IgD-negative memory B cell (primary cell): ENCODE results near the gene SLC25A34. TPM values are rescaled to one million over a fixed set of nuclear protein-coding genes. Genes with fewer than 3 reads are reported as not detected.

ENCODE experiments used
- H3K27ac Mint-ChIP-seq, 3 donors: one replicate each; pipeline ENCODE4 v1.8.0; 2020 to 2022; ENCODE audit warnings: mild to moderate bottlenecking in 3 of 3, mixed read lengths in 3 of 3, moderate library complexity in 1 of 3
- H3K27me3 Mint-ChIP-seq: one replicate; pipeline ENCODE4 v1.8.0; 2021; ENCODE audit warnings: mixed read lengths
- H3K36me3 Mint-ChIP-seq: one replicate; pipeline ENCODE4 v1.8.0; 2020; ENCODE audit warnings: mild to moderate bottlenecking, mixed read lengths
- H3K4me1 Mint-ChIP-seq, 3 donors: one replicate each; pipeline ENCODE4 v1.8.0; 2020 to 2022; ENCODE audit warnings: mixed read lengths in 3 of 3, mild to moderate bottlenecking in 1 of 3
- H3K4me3 Mint-ChIP-seq, 4 donors: one replicate each; pipeline ENCODE4 v1.8.0; 2020 to 2022; ENCODE audit warnings: mild to moderate bottlenecking in 4 of 4, mixed read lengths in 4 of 4, moderate library complexity in 3 of 4
- H3K9me3 Mint-ChIP-seq, 3 donors: one replicate each; pipeline ENCODE4 v1.8.0; 2020 to 2021; ENCODE audit warnings: mixed read lengths in 3 of 3, mild to moderate bottlenecking in 1 of 3
- polyA plus RNA-seq: library from polyadenylated mRNA; unstranded; fragments of 300-500 nt; fragmentation: Illumina TruSeq; gene quantifications from one replicate; pipeline ENCODE4 v1.2.3, GENCODE V29; 2021

SLC25A34 gene
- polyA plus RNA-seq, 1 donor from 2014 or later = not detected

DNA sequence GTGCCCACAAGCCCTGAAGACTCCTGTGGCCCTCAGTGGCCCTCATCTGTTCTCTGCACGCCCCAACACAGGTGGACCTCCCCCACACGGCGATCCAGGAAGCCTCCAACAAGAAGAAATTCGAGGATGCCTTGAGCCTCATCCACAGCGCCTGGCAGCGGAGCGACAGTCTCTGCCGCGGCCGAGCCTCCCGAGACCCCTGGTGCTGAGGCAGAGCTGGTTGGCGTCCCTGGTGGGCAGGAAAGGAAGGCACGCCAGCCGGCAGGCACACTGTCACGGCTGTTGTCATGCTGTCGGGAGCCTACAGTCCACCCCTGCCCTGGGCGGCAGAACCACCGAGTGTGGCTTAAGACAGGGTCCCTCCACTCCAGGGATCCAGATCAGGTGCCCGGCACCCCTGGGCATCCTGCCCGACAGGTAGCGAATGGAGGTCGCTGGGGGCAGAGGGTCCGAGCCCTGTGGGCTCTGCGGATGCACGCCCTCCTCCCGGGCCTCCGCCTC, 2.3 kb upstream of the SLC25A34 start:
- no peak overlapping the region for H3K27ac Mint-ChIP-seq
- H3K9me3 Mint-ChIP-seq = no peaks in the 10 kb centered on the region
- no peaks in the 10 kb centered on the region for H3K27me3 Mint-ChIP-seq
- H3K36me3 Mint-ChIP-seq = no peaks in the 10 kb centered on the region
- H3K4me1 Mint-ChIP-seq = no peaks in the 10 kb centered on the region
- H3K4me3 Mint-ChIP-seq = no peak overlapping the region

- H3K27me3 Mint-ChIP-seq = no peaks in the 10 kb centered on the region
- no peaks in the 10 kb centered on the region for H3K36me3 Mint-ChIP-seq
- H3K4me3 Mint-ChIP-seq = no peak overlapping the region
- H3K4me1 Mint-ChIP-seq = no peaks in the 10 kb centered on the region
- H3K9me3 Mint-ChIP-seq = no peaks in the 10 kb centered on the region
- no peak overlapping the region for H3K27ac Mint-ChIP-seq
Observed at GRCh38 chr1:15734296-15734695, 1.8 kb upstream of the SLC25A34 start.

- H3K27ac Mint-ChIP-seq = no peak overlapping the region
Observed at GRCh38 chr1:15734901-15735300, 1.2 kb upstream of the SLC25A34 start.

DNA sequence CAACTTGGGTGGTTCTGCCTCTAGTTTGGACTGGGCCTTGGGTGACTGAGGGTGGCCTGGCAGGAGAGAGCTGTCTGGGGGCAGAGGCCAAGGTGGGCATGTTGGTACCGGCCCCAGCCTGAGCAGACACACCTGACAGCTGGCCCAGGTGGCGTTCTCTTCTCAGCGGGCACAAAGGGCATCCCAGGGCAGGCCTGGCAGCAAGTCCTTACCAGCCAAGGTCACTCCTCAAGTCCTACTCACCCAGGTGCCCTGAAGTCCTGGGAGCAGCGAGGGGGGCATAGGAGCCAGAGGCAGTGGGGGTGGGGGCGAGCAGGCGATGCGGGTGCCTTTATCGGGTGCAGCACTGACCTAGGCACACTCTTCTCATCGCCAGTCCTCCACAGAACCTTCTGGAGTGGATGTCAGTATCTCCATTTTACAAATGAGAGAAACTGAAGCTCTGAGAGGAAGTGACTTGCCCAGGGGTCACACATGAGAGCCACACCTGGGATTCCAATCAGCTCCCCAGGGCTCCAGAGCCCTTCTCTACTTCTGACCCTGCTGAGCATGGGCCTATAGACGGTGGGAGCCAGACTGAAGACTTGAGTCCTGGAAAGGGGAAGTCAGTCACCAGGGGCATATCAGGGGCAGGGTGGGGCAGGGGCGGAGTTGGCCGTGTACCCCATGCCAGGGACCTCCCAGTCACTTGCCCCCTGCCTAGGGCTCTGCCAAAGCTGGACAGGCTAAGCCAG, 587 bp upstream of the SLC25A34 start:
- Mint-ChIP-seq H3K27ac (peak overlapping the region in 1 of 3 donors; percentile 18), H3K4me1 (no peaks in the 10 kb centered on the region), H3K4me3 (no peak overlapping the region), H3K27me3 (no peaks in the 10 kb centered on the region), H3K9me3 (no peaks in the 10 kb centered on the region), H3K36me3 (no peaks in the 10 kb centered on the region)

More at GRCh38 chr1:15734901-15735300, 1.2 kb upstream of the SLC25A34 start:
- Mint-ChIP-seq H3K4me1 (no peaks in the 10 kb centered on the region), H3K4me3 (peak overlapping the region in 1 of 4 donors; percentile 28), H3K27me3 (no peaks in the 10 kb centered on the region), H3K9me3 (no peaks in the 10 kb centered on the region), H3K36me3 (no peaks in the 10 kb centered on the region)

DNA sequence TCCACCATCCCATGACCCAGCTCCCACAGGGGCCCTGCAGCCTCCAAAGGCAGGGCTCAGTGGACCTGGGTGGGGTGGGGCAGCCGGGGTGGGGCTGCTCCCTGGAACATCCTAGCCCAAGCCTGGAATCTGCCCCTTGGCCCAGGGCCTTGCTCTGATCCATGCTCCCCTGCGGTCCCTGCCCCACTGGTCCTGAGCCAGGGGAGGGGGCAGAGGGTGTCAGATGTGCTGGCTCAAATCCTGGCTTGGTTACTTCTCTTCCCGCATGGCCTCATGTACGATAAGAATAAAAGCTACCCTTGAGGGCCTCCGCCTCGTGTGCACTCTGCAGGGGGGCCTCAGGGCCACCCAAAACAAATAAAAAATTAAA, 819 bp downstream of the SLC25A34 start:
- no peaks in the 10 kb centered on the region for H3K9me3 Mint-ChIP-seq
- H3K4me3 Mint-ChIP-seq = no peak overlapping the region
- no peak overlapping the region for H3K27ac Mint-ChIP-seq
- H3K27me3 Mint-ChIP-seq = no peaks in the 10 kb centered on the region
- no peaks in the 10 kb centered on the region for H3K36me3 Mint-ChIP-seq
- H3K4me1 Mint-ChIP-seq = peaks cover 0 to 5% (median 3%) of the 10 kb centered on the region in 3 donors

DNA sequence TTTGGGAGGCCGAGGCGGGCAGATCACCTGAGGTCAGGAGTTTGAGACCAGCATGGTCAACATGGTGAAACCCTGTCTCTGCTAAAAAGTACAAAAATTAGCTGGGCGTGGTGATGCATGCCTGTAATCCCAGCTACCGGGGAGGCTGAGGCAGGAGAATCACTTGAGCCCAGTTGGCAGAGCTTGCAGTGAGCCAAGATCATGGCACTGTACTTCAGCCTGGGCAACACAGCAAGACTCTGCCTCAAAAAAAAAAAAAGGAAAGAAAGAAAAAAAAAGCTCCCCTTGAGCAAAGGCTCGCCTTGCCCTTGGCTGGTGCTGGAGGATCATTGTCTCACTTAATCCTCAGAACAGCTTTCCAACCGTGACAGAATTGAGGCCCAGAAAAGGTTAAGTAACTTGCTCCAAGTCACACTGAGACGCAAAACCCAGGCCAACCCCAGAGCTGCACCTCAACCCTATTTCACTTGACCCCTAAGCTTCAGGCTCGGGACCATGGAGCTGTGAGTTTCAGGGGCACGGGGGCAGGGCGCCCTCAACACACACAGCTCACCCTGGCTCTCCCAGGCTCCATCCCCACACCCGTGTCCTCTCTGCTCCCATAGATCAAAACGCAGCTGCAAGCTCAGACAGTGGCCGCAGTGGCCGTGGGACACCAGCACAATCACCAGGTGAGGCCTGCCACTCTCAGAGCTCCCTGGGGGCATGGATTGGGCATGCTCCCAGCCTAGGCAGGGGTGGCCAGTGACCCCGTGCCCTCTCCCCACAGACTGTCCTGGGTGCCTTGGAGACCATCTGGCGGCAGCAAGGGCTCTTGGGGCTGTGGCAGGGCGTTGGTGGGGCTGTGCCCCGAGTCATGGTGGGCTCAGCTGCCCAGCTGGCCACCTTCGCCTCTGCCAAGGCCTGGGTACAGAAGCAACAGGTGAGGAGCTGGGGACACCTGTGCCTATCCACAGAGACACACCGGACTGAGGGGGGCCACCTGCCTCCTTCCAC, 1.6 kb downstream of the SLC25A34 start:
- Mint-ChIP-seq H3K36me3 (no peaks in the 10 kb centered on the region), H3K27me3 (no peaks in the 10 kb centered on the region), H3K9me3 (no peaks in the 10 kb centered on the region), H3K4me1 (peaks cover 0 to 5% (median 3%) of the 10 kb centered on the region in 3 donors), H3K4me3 (no peak overlapping the region), H3K27ac (peak overlapping the region in 1 of 3 donors; percentile 40)

- Mint-ChIP-seq H3K9me3 (no peaks in the 10 kb centered on the region), H3K4me1 (peaks cover 0 to 5% (median 3%) of the 10 kb centered on the region in 3 donors), H3K4me3 (peak overlapping the region in 1 of 4 donors; percentile 78), H3K36me3 (no peaks in the 10 kb centered on the region), H3K27me3 (peaks cover 3% of the 10 kb centered on the region), H3K27ac (no peak overlapping the region)
Observed at GRCh38 chr1:15738416-15739113, 2.5 kb downstream of the SLC25A34 start.

- no peak overlapping the region for H3K4me3 Mint-ChIP-seq
- peaks cover 0 to 5% (median 3%) of the 10 kb centered on the region in 3 donors for H3K4me1 Mint-ChIP-seq
- no peaks in the 10 kb centered on the region for H3K9me3 Mint-ChIP-seq
- peaks cover 3% of the 10 kb centered on the region for H3K27me3 Mint-ChIP-seq
- no peak overlapping the region for H3K27ac Mint-ChIP-seq
- H3K36me3 Mint-ChIP-seq = no peaks in the 10 kb centered on the region
Observed at GRCh38 chr1:15739259-15739658, 3.2 kb downstream of the SLC25A34 start.

- Mint-ChIP-seq H3K4me3 (peak overlapping the region in 1 of 4 donors; percentile 58), H3K27ac (no peak overlapping the region), H3K9me3 (no peaks in the 10 kb centered on the region), H3K36me3 (no peaks in the 10 kb centered on the region), H3K27me3 (peaks cover 3% of the 10 kb centered on the region), H3K4me1 (peaks cover 0 to 5% (median 3%) of the 10 kb centered on the region in 3 donors)
Observed at GRCh38 chr1:15739745-15740144, 3.7 kb downstream of the SLC25A34 start.

GRCh38 chr1:15740924-15741850, 5.1 kb downstream of the SLC25A34 start:
- H3K9me3 Mint-ChIP-seq = no peaks in the 10 kb centered on the region
- peak overlapping the region in 1 of 4 donors; percentile 78 for H3K4me3 Mint-ChIP-seq
- H3K36me3 Mint-ChIP-seq = no peaks in the 10 kb centered on the region
- peaks cover 0 to 5% (median 5%) of the 10 kb centered on the region in 3 donors for H3K4me1 Mint-ChIP-seq
- H3K27ac Mint-ChIP-seq = peak overlapping the region; percentile 4 to 79 (median 59)
- H3K27me3 Mint-ChIP-seq = peaks cover 3% of the 10 kb centered on the region

GRCh38 chr1:15742339-15742801, 6.3 kb downstream of the SLC25A34 start, which contains the start of gene TMEM82:
TMEM82 (plus strand) TSS chr1:15742499; CDS start chr1:15742560, 61 bp downstream.
- H3K4me1 Mint-ChIP-seq = peaks cover 0 to 5% (median 5%) of the 10 kb centered on the region in 3 donors
- peak within 1 kb of the TSS in 1 of 4 donors; percentile 78 for H3K4me3 Mint-ChIP-seq
- H3K27ac Mint-ChIP-seq = peak within 1 kb of the TSS; percentile 4 to 79 (median 59)
- no peaks in the 10 kb centered on the region for H3K9me3 Mint-ChIP-seq
- H3K36me3 Mint-ChIP-seq = no peaks in the 10 kb centered on the region
- peaks cover 3% of the 10 kb centered on the region for H3K27me3 Mint-ChIP-seq

- Mint-ChIP-seq H3K36me3 (no peaks in the 10 kb centered on the region), H3K4me1 (peaks cover 0 to 5% (median 5%) of the 10 kb centered on the region in 3 donors), H3K4me3 (no peak overlapping the region), H3K27ac (no peak overlapping the region), H3K9me3 (no peaks in the 10 kb centered on the region), H3K27me3 (peaks cover 4% of the 10 kb centered on the region)
Observed at GRCh38 chr1:15744122-15744679, 8.1 kb downstream of the SLC25A34 start.

GRCh38 chr1:15747378-15747777, 11.3 kb downstream of the SLC25A34 start:
- Mint-ChIP-seq H3K4me3 (no peak overlapping the region), H3K9me3 (no peaks in the 10 kb centered on the region), H3K36me3 (no peaks in the 10 kb centered on the region), H3K27ac (peak overlapping the region in 1 of 3 donors; percentile 64), H3K27me3 (peaks cover 4% of the 10 kb centered on the region), H3K4me1 (peaks cover 0 to 2% (median 0%) of the 10 kb centered on the region in 3 donors)
